Measurements from ENCODE around the gene SNAI3. TPM values are rescaled to one million over a fixed set of nuclear protein-coding genes. Genes with fewer than 3 reads are reported as not detected.

SNAI3 gene
- total RNA-seq, 1 experiment from 2014 or later = 0.88 TPM

GRCh38 chr16:88631920-88632586 lies 54.3 kb downstream of the SNAI3 start:
- in situ Hi-C loops (cut with HindIII; ENCODE audit: low pct_unique_long_range_greater_than_20kb, low sequenced_read_pairs) = no loop called here

GRCh38 chr16:88631384-88631783 lies 54.9 kb downstream of the SNAI3 start:
- in situ Hi-C loops (cut with HindIII; ENCODE audit: low pct_unique_long_range_greater_than_20kb, low sequenced_read_pairs) = no loop called here
- DNase-seq (ENCODE audit: low read depth) = no peak

More at GRCh38 chr16:88631920-88632586, 54.3 kb downstream of the SNAI3 start:
- no peak for DNase-seq (ENCODE audit: low read depth)

DNA sequence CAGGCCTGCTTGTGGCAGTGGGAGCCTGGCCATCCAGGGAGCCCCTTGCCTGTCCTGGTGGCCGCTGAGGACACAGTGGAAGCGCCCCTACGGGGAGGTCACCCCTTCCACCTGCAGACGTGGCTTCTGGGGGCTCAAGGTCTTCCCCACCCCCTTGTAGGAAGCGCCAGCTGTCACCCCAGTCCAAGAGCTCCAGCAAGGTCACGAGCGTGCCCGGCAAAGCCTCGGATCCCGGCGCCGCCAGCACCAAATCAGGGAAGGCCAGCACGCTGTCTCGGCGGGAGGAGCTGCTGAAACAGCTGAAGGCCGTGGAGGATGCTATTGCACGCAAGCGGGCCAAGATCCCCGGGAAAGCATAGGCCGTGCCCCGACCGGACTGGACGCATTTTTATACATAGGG lies 55.4 kb downstream of the SNAI3 start:
- no peak for DNase-seq (ENCODE audit: low read depth)
- in situ Hi-C loops (cut with HindIII; ENCODE audit: low pct_unique_long_range_greater_than_20kb, low sequenced_read_pairs) = no loop called here

DNA sequence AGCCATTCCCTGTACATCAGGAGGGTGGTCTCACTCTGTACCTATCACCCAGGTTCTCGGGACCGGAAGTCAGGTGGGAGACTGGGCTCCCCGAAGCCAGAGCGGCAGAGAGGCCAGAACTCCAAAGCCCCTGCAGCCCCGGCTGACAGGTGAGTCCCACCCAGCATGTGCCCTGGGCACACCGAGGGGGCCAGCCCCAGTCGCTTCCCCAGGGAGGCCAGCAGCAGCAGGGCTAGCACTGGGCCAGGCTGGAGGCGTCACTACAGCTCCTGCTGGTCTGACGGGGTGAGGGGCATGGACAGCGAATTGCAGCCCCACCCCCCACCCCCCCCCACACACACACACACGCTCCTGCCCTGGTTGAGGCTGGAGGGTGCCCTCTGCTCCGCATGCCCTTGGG lies 55.9 kb downstream of the SNAI3 start:
- in situ Hi-C loops (cut with HindIII; ENCODE audit: low pct_unique_long_range_greater_than_20kb, low sequenced_read_pairs) = no loop called here
- DNase-seq (ENCODE audit: low read depth) = no peak

GRCh38 chr16:88629835-88630234 lies 56.5 kb downstream of the SNAI3 start:
- in situ Hi-C loops (cut with HindIII; ENCODE audit: low pct_unique_long_range_greater_than_20kb, low sequenced_read_pairs) = no loop called here
- no peak for DNase-seq (ENCODE audit: low read depth)

GRCh38 chr16:88628512-88628974 lies 57.8 kb downstream of the SNAI3 start:
- in situ Hi-C loops (cut with HindIII; ENCODE audit: low pct_unique_long_range_greater_than_20kb, low sequenced_read_pairs) = no loop called here
- no peak for DNase-seq (ENCODE audit: low read depth)

Other genes starting within 250 kb of the SNAI3 start
- gene ZFPM1, start 233.2 kb downstream of the SNAI3 start, total RNA-seq (2014; rRNA removed; shearing (Covaris generic); ENCODE audit: low replicate concordance) = 0.35 and 1.3 TPM in 2 replicates
- gene ZC3H18, start 116.1 kb downstream of the SNAI3 start, total RNA-seq (2014; rRNA removed; shearing (Covaris generic); ENCODE audit: low replicate concordance) = 14.2 and 16.9 TPM in 2 replicates
- not detected in 2 replicates for gene IL17C, start 47.9 kb downstream of the SNAI3 start, total RNA-seq (2014; rRNA removed; shearing (Covaris generic); ENCODE audit: low replicate concordance)
- gene CYBA, start 35.5 kb downstream of the SNAI3 start, total RNA-seq (2014; rRNA removed; shearing (Covaris generic); ENCODE audit: low replicate concordance) = 520 and 591 TPM in 2 replicates
- 63.3 and 63.6 TPM in 2 replicates for gene MVD, start 23.4 kb downstream of the SNAI3 start, total RNA-seq (2014; rRNA removed; shearing (Covaris generic); ENCODE audit: low replicate concordance)
- gene RNF166, start 19.9 kb upstream of the SNAI3 start, total RNA-seq (2014; rRNA removed; shearing (Covaris generic); ENCODE audit: low replicate concordance) = 24.4 and 27.5 TPM in 2 replicates
- gene CTU2, start 20.0 kb upstream of the SNAI3 start, total RNA-seq (2014; rRNA removed; shearing (Covaris generic); ENCODE audit: low replicate concordance) = 26.9 and 36.2 TPM in 2 replicates
- gene PIEZO1, start 98.7 kb upstream of the SNAI3 start, total RNA-seq (2014; rRNA removed; shearing (Covaris generic); ENCODE audit: low replicate concordance) = 81.1 and 82.0 TPM in 2 replicates
- 23.1 and 24.6 TPM in 2 replicates for gene CDT1, start 117.3 kb upstream of the SNAI3 start, total RNA-seq (2014; rRNA removed; shearing (Covaris generic); ENCODE audit: low replicate concordance)
- gene APRT, start 125.4 kb upstream of the SNAI3 start, total RNA-seq (2014; rRNA removed; shearing (Covaris generic); ENCODE audit: low replicate concordance) = 262 and 321 TPM in 2 replicates
- gene GALNS, start 170.4 kb upstream of the SNAI3 start, total RNA-seq (2014; rRNA removed; shearing (Covaris generic); ENCODE audit: low replicate concordance) = 20.8 and 20.9 TPM in 2 replicates
- gene TRAPPC2L, start 170.6 kb upstream of the SNAI3 start, total RNA-seq (2014; rRNA removed; shearing (Covaris generic); ENCODE audit: low replicate concordance) = 40.9 and 48.8 TPM in 2 replicates
- gene PABPN1L, start 180.2 kb upstream of the SNAI3 start, total RNA-seq (2014; rRNA removed; shearing (Covaris generic); ENCODE audit: low replicate concordance) = not detected in 2 replicates